H1 (cell line): ENCODE results near the gene BLTP3B. TPM values are rescaled to one million over a fixed set of nuclear protein-coding genes. Genes with fewer than 3 reads are reported as not detected.

Experiments used
- CTCF ChIA-PET: fragments of 300-600 bp; sonication (Branson Sonifier 250); formaldehyde crosslinking; loops from one replicate; lab custom pipeline; 2021; ENCODE audit not compliant: partially characterized antibody; lab: Charles Lee
- POLR2A ChIA-PET: fragments of 300-600 bp; sonication (Branson Sonifier 250); formaldehyde crosslinking; loops from one replicate; lab custom pipeline; 2021; ENCODE audit warnings: inconsistent platforms; ENCODE audit not compliant: partially characterized antibody; lab: Charles Lee
- DNase-seq, 2 experiments: peaks; one replicate each; pipeline versions ENCODE4 v3.0.0 to v3.0.0-alpha.2; 2010 to 2022; ENCODE audit warnings: low spot score in 2 of 2, low read depth in 1 of 2, mixed read lengths in 1 of 2
- FAIRE-seq: peaks from 2 replicates; lab custom pipeline; 2011; peaks lifted over from hg19 to GRCh38; lab: Jason Lieb, UNC
- H2AFZ ChIP-seq: 2 replicates; pipeline ENCODE4 v1.8.1; 2012; ENCODE audit warnings: low read length, inconsistent platforms
- H2AK5ac ChIP-seq: 2 replicates; pipeline ENCODE4 v1.6.1; 2013; ENCODE audit warnings: low read depth, low read length
- H2BK120ac ChIP-seq: replicated peaks from 2 replicates; pipeline ENCODE3; 2013; ENCODE audit warnings: low read depth, low read length, inconsistent platforms
- H2BK12ac ChIP-seq: 2 replicates; pipeline ENCODE4 v1.6.1; 2013; ENCODE audit warnings: low read depth, low read length
- H2BK15ac ChIP-seq: 2 replicates; pipeline ENCODE4 v1.6.1; 2013; ENCODE audit warnings: low read length
- H2BK20ac ChIP-seq: 2 replicates; pipeline ENCODE4 v1.6.1; 2013; ENCODE audit warnings: low read length
- H2BK5ac ChIP-seq: 2 replicates; pipeline ENCODE4 v1.6.1; 2013; ENCODE audit warnings: low read depth, low read length
- H3K14ac ChIP-seq: 2 replicates; pipeline ENCODE4 v1.6.1; 2013; ENCODE audit warnings: inconsistent platforms; ENCODE audit not compliant: insufficient read length
- H3K18ac ChIP-seq: 2 replicates; pipeline ENCODE4 v1.6.1; 2013; ENCODE audit warnings: low read length; ENCODE audit errors: extremely low read depth
- H3K23ac ChIP-seq: 2 replicates; pipeline ENCODE4 v1.6.1; 2013; ENCODE audit warnings: inconsistent platforms; ENCODE audit not compliant: insufficient read length
- H3K23me2 ChIP-seq: 2 replicates; pipeline ENCODE4 v1.6.1; 2013; ENCODE audit warnings: low read depth, low read length
- H3K27ac ChIP-seq: 2 replicates; pipeline ENCODE4 v1.6.1; 2011; ENCODE audit warnings: low read depth, low read length, inconsistent platforms
- H3K27me3 ChIP-seq, 4 experiments: replicated peaks in 1 of 4; 1 replicate in 1 of 4; 2 replicates in 3 of 4; pipeline versions ENCODE4 v1.6.1 to v1.8.1; 2011 to 2013; ENCODE audit warnings: low read length in 3 of 4, mild to moderate bottlenecking in 3 of 4, inconsistent platforms in 2 of 4, mixed read lengths in 2 of 4, moderate library complexity in 1 of 4; ENCODE audit not compliant: control insufficient read depth in 3 of 4, insufficient read depth in 3 of 4; ENCODE audit errors: extremely low read depth in 1 of 4
- H3K36me3 ChIP-seq, 4 experiments: 2 replicates each; pipeline versions ENCODE4 v1.6.1 to v1.8.1; 2011 to 2013; ENCODE audit warnings: mild to moderate bottlenecking in 4 of 4, low read length in 3 of 4, moderate library complexity in 2 of 4, control low read depth in 1 of 4, inconsistent platforms in 1 of 4; ENCODE audit not compliant: insufficient read depth in 4 of 4, control insufficient read depth in 2 of 4
- H3K4ac ChIP-seq: replicated peaks from 2 replicates; pipeline ENCODE3; 2013; ENCODE audit warnings: low read length, low read depth, mixed read lengths, inconsistent platforms; ENCODE audit not compliant: insufficient read length
- H3K4me1 ChIP-seq, 4 experiments: replicated peaks in 1 of 4; 1 replicate in 1 of 4; 2 replicates in 3 of 4; pipeline versions ENCODE4 v1.6.1 to v1.8.1; 2011 to 2013; ENCODE audit warnings: low read length in 3 of 4, inconsistent platforms in 2 of 4, mixed read lengths in 1 of 4; ENCODE audit not compliant: insufficient read depth in 4 of 4, control insufficient read depth in 3 of 4
- H3K4me2 ChIP-seq, 2 experiments: 2 replicates each; pipeline versions ENCODE4 v1.6.1 to v1.8.1; 2011 to 2013; ENCODE audit warnings: low read depth in 2 of 2, low read length in 2 of 2, control low read depth in 1 of 2, inconsistent platforms in 1 of 2, mild to moderate bottlenecking in 1 of 2; ENCODE audit not compliant: insufficient read depth in 1 of 2
- H3K4me3 ChIP-seq, 4 experiments: fragments of 200-600, 300-600 bp in 1 of 4; sonication (generic), shearing (Covaris generic), sonication (Bioruptor Twin) in 1 of 4; 2 replicates each; pipeline versions ENCODE4 v1.5.1 to v1.8.1; 2011 to 2016; ENCODE audit warnings: low read length in 4 of 4, low read depth in 3 of 4, control low read depth in 2 of 4, inconsistent platforms in 2 of 4, mild to moderate bottlenecking in 2 of 4, mixed read lengths in 1 of 4, moderate library complexity in 1 of 4; ENCODE audit not compliant: insufficient read depth in 2 of 4; ENCODE audit errors: extremely low read depth in 1 of 4
- H3K56ac ChIP-seq: replicated peaks from 2 replicates; pipeline ENCODE3; 2013; ENCODE audit warnings: low read depth, mild to moderate bottlenecking, mixed read lengths, low read length, inconsistent platforms; ENCODE audit not compliant: insufficient read length
- H3K79me1 ChIP-seq: 2 replicates; pipeline ENCODE4 v1.6.1; 2013; ENCODE audit warnings: low read depth, low read length, control low read depth
- H3K79me2 ChIP-seq, 2 experiments: 2 replicates each; pipeline versions ENCODE4 v1.6.1 to v1.8.1; 2012 to 2013; ENCODE audit warnings: low read length in 2 of 2, mild to moderate bottlenecking in 2 of 2, inconsistent platforms in 1 of 2; ENCODE audit not compliant: insufficient read depth in 2 of 2, control insufficient read depth in 1 of 2
- H3K9ac ChIP-seq, 4 experiments: replicated peaks in 1 of 4; 1 replicate in 1 of 4; 2 replicates in 3 of 4; pipeline versions ENCODE4 v1.6.1 to v1.8.1; 2011 to 2013; ENCODE audit warnings: low read depth in 3 of 4, low read length in 3 of 4, control low read depth in 2 of 4, mild to moderate bottlenecking in 2 of 4, moderate library complexity in 2 of 4, inconsistent platforms in 1 of 4; ENCODE audit errors: extremely low read depth in 1 of 4
- H3K9me3 ChIP-seq, 2 experiments: 2 replicates each; pipeline versions ENCODE4 v1.6.1 to v1.8.1; 2012 to 2013; ENCODE audit warnings: mild to moderate bottlenecking in 2 of 2, moderate library complexity in 2 of 2, control low read depth in 1 of 2, inconsistent platforms in 1 of 2, low read depth in 1 of 2, low read length in 1 of 2, mixed read lengths in 1 of 2; ENCODE audit not compliant: insufficient read depth in 2 of 2
- H4K20me1 ChIP-seq, 2 experiments: replicated peaks in 1 of 2; 2 replicates each; pipeline versions ENCODE3 to v1.8.1; 2011 to 2013; ENCODE audit warnings: inconsistent platforms in 2 of 2, low read length in 2 of 2, mild to moderate bottlenecking in 1 of 2; ENCODE audit not compliant: insufficient read depth in 2 of 2, control insufficient read depth in 1 of 2
- H4K5ac ChIP-seq: 2 replicates; pipeline ENCODE4 v1.6.1; 2013; ENCODE audit warnings: low read length, low read depth, mixed read lengths, inconsistent platforms; ENCODE audit not compliant: insufficient read length
- H4K8ac ChIP-seq: 2 replicates; pipeline ENCODE4 v1.8.0; 2013; ENCODE audit warnings: mild to moderate bottlenecking, moderate library complexity, low read length, inconsistent platforms; ENCODE audit not compliant: insufficient read depth; ENCODE audit errors: extremely low read depth
- H4K91ac ChIP-seq: replicated peaks from 2 replicates; pipeline ENCODE3; 2013; ENCODE audit warnings: low read length, mixed read lengths, inconsistent platforms; ENCODE audit not compliant: insufficient read length
- BCL11A ChIP-seq, 2 experiments: IDR thresholded peaks; one replicate each; pipeline ENCODE4 v1.6.1; 2011; ENCODE audit warnings: low read depth in 2 of 2, low read length in 2 of 2, mild to moderate bottlenecking in 2 of 2
- NANOG ChIP-seq: IDR thresholded peaks from 2 replicates; pipeline ENCODE4 v1.6.1; 2011; ENCODE audit warnings: low read length, low read depth, mild to moderate bottlenecking, inconsistent platforms; ENCODE audit not compliant: insufficient read depth, poor library complexity, severe bottlenecking
- NRF1 ChIP-seq: IDR thresholded peaks from 2 replicates; pipeline ENCODE4 v1.6.1; 2011; ENCODE audit warnings: mild to moderate bottlenecking, low read depth, low read length, improper control_type of control experiment
- RBBP5 ChIP-seq: IDR thresholded peaks from 2 replicates; pipeline ENCODE4 v1.7.1; 2012; ENCODE audit warnings: low read depth, mild to moderate bottlenecking, inconsistent platforms, low read length, moderate library complexity, borderline replicate concordance
- SIN3A ChIP-seq, 2 experiments: IDR thresholded peaks in 1 of 2; conservative IDR thresholded peaks in 1 of 2; 2 replicates each; pipeline ENCODE4 v1.6.1; 2011 to 2012; ENCODE audit warnings: low read length in 2 of 2, improper control_type of control experiment in 1 of 2, low read depth in 1 of 2, mild to moderate bottlenecking in 1 of 2
- SIX5 ChIP-seq: IDR thresholded peaks from 2 replicates; pipeline ENCODE4 v1.6.1; 2011; ENCODE audit warnings: mild to moderate bottlenecking, low read depth, low read length
- SUZ12 ChIP-seq: fragments of 200-600 bp; sonication (generic); IDR thresholded peaks from 2 replicates; pipeline ENCODE4 v1.6.1; 2012; ENCODE audit warnings: mild to moderate bottlenecking, inconsistent platforms, low read length, moderate library complexity, mixed read lengths
- ZNF274 ChIP-seq: IDR thresholded peaks from 2 replicates; pipeline ENCODE4 v1.7.0; 2012; ENCODE audit warnings: low read length, borderline replicate concordance; ENCODE audit errors: extremely low read depth
- WGBS, 2 experiments: shearing (Covaris generic) in 1 of 2; methylation state at CpG; one replicate each; pipeline versions ENCODE4 v1.1.6 to v1.1.7; 2013 to 2015; ENCODE audit warnings: low lambda C conversion rate in 2 of 2, mixed read lengths in 2 of 2, inconsistent platforms in 1 of 2, low coverage in 1 of 2, missing lambda C conversion rate in 1 of 2; ENCODE audit not compliant: insufficient replicate concordance in 2 of 2, insufficient coverage in 1 of 2, insufficient read length in 1 of 2; ENCODE audit errors: extremely low coverage in 1 of 2, missing lambda C conversion rate in 1 of 2; 5-methylcytosine and 5-hydroxymethylcytosine counted together
- polyA plus RNA-seq, 7 experiments: library from polyadenylated mRNA; depleted of rRNA in 3 of 7; stranded (reverse) in 5 of 7; unstranded in 2 of 7; fragments of >200 nt in 5 of 7; fragments of 200-250 nt in 2 of 7; gene quantifications; 1 replicate in 5 of 7; 2 replicates in 1 of 7; 4 replicates in 1 of 7; pipeline versions ENCODE4 v1.2.1 to v1.2.3, GENCODE V29; 2011 to 2013; ENCODE audit warnings: missing spikeins in 2 of 7, mixed read lengths in 2 of 7
- total RNA-seq: library from RNA; stranded (reverse); fragmentation: NEBNext Ultra II Directional; extraction: Animal tissue kit (Norgen Biotek cat#: 25700); gene quantifications from 2 replicates; pipeline ENCODE4 v1.2.1, GENCODE V29; 2021
- TF ChIP-seq, protein P1 (sequence below): IDR thresholded peaks from 2 replicates; pipeline ENCODE4 v1.6.1; 2012; ENCODE audit warnings: low read length, inconsistent platforms

Gene BLTP3B
- total and polyA plus RNA-seq, 2 of the 8 experiments (the other 6 are each of a cell fraction or from before 2014, with no cell fraction given) = 7.0 to 28.6 TPM

- no peak overlapping the region; the same call in none of the 2 replicates for H3K18ac ChIP-seq
- POLR2A ChIA-PET = interaction anchor here (1.0 to 1.2 kb wide), 4 partner anchors 11 to 45 kb away, joined by 3 to 5 read pairs (median 4); no protein-coding TSS in a partner anchor
- no peak for FAIRE-seq
Observed at GRCh38 chr12:100157427-100157821, 14.8 kb upstream of the BLTP3B start.

More at GRCh38 chr12:100157427-100157821, 14.8 kb upstream of the BLTP3B start:
- Histone ChIP-seq H3K36me3 (no peaks in the 10 kb centered on the region; a peak in 1 of 8 replicates), H4K20me1 (no peaks in the 10 kb centered on the region), H4K5ac (no peak overlapping the region), H3K56ac (no peak overlapping the region), H3K27ac (no peak overlapping the region), H3K4me3 (no peak overlapping the region), H3K9ac (no peak overlapping the region), H4K91ac (no peak overlapping the region), H2BK120ac (no peak overlapping the region), H3K4me1 (peaks cover 1 to 13% (median 6%) of the 10 kb centered on the region in 4 experiments; a peak in 6 of 7 replicates), H3K4ac (no peak overlapping the region), H4K8ac (no peak overlapping the region), H2AK5ac (no peak overlapping the region), H3K9me3 (peaks cover 7 to 8% of the 10 kb centered on the region in 2 experiments; a peak in 3 of 4 replicates), H2BK12ac (0 out of 2 replicates have a peak overlapping the region, but pooled peaks have one; percentile 68), H3K4me2 (no peak overlapping the region), H2AFZ (no peak overlapping the region), H3K79me2 (no peaks in the 10 kb centered on the region), H2BK20ac (no peak overlapping the region), H3K23ac (no peak overlapping the region), H3K79me1 (no peaks in the 10 kb centered on the region), H3K27me3 (no peaks in the 10 kb centered on the region), H2BK15ac (peak overlapping the region; percentile 61; the same call in 1 of the 2 replicates), H2BK5ac (0 out of 2 replicates have a peak overlapping the region, but pooled peaks have one; percentile 24), H3K23me2 (no peaks in the 10 kb centered on the region), H3K14ac (no peak overlapping the region)
- CTCF ChIA-PET = interaction anchor here (0.6 to 2.3 kb wide), 3 partner anchors 11 to 404 kb away, joined by 3 to 6 read pairs (median 5); no protein-coding TSS in a partner anchor
- 94% methylated on average over 8 of the region's 8 CpGs; no CpG with 5 or more reads in 1 of the 2 experiments for WGBS, 2 experiments
- no peak for DNase-seq
- no peak for TF ChIP-seq SIX5
- no peak for TF ChIP-seq BCL11A (IDR thresholded peaks at IDR 0.05; ENCODE audit: low read depth in 2 of 2, low read length in 2 of 2)
- TF ChIP-seq NANOG = no peak
- TF ChIP-seq, protein P1, sequence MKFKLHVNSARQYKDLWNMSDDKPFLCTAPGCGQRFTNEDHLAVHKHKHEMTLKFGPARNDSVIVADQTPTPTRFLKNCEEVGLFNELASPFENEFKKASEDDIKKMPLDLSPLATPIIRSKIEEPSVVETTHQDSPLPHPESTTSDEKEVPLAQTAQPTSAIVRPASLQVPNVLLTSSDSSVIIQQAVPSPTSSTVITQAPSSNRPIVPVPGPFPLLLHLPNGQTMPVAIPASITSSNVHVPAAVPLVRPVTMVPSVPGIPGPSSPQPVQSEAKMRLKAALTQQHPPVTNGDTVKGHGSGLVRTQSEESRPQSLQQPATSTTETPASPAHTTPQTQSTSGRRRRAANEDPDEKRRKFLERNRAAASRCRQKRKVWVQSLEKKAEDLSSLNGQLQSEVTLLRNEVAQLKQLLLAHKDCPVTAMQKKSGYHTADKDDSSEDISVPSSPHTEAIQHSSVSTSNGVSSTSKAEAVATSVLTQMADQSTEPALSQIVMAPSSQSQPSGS = no peak
- no peak for TF ChIP-seq ZNF274
- no peak for TF ChIP-seq NRF1
- no peak for TF ChIP-seq RBBP5
- no peak for TF ChIP-seq SIN3A (conservative IDR thresholded peaks at IDR 0.05 in 1 of 2, IDR thresholded peaks at IDR 0.05 in 1 of 2; ENCODE audit: low read depth in 1 of 2, low read length in 2 of 2)
- TF ChIP-seq SUZ12 = no peak
